Measurements from ENCODE around the gene SNRNP35. TPM values are rescaled to one million over a fixed set of nuclear protein-coding genes. Genes with fewer than 3 reads are reported as not detected.

Gene SNRNP35
- total and polyA plus RNA-seq, 4 donors, result 9.0 to 13.3 (median 11.1) TPM

DNA sequence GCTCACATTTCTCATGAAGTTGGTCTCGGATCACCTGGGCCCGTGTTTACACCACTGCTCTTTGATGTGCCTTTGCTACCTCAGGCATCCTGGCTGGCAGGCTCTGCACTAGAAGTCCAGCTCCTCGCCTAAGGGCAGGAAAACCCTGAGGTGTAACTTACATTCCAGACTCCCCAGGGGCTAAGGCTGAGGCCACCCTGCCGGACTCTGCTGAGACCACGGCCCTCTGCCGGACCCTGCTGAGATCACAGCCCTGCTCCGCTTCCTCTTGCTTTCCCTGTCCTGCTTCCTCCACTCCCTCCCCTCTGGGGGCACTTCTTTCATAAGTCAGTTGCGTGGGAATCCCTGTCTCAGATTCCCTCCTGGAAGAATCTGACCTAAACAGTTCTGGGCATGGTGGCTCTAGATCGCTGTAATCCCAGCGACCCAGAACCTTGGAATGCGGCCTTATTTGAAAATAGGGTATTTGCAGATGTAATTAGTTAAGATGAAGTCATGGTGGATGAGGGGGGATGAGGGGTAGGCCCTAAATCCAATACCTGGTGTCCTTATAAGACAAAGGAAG, 58.4 kb downstream of the SNRNP35 start (continued):
- no peak for TF ChIP-seq REST (IDR thresholded peaks at IDR 0.05)

Small RNA genes within 50 kb of the gene (small RNA-seq; reads per million reads assigned to genes)
- not detected for gene AC145423.2

Other genes starting within 250 kb of the SNRNP35 start
- gene MPHOSPH9, start 225.0 kb upstream of the SNRNP35 start, total RNA-seq, result 10 to 100 TPM; 49.8 to 51.0 TPM
- 10 to 100 TPM in 1 of 2 donors, 1 to 10 TPM in 1; 4.9 to 15.6 TPM for gene MPHOSPH9, start 225.0 kb upstream of the SNRNP35 start, polyA plus RNA-seq
- gene MTRFR, start 224.7 kb upstream of the SNRNP35 start, total RNA-seq, result 10 to 100 TPM in 1 of 2 donors, 1 to 10 TPM in 1; 9.5 to 15.2 TPM
- 10 to 100 TPM in 1 of 2 donors, 1 to 10 TPM in 1; 5.7 to 12.6 TPM for gene MTRFR, start 224.7 kb upstream of the SNRNP35 start, polyA plus RNA-seq
- 10 to 100 TPM; 16.1 to 26.2 TPM for gene CDK2AP1, start 186.3 kb upstream of the SNRNP35 start, total RNA-seq
- 10 to 100 TPM; 19.0 to 32.2 TPM for gene CDK2AP1, start 186.3 kb upstream of the SNRNP35 start, polyA plus RNA-seq
- gene SBNO1, start 93.3 kb upstream of the SNRNP35 start, total RNA-seq, result 10 to 100 TPM; 13.1 to 19.8 TPM
- gene SBNO1, start 93.3 kb upstream of the SNRNP35 start, polyA plus RNA-seq, result 1 to 10 TPM; 4.0 to 7.8 TPM
- 10 to 100 TPM; 13.8 to 49.0 TPM for gene KMT5A, start 74.0 kb upstream of the SNRNP35 start, total RNA-seq
- 10 to 100 TPM in 1 of 2 donors, 1 to 10 TPM in 1; 4.7 to 10.1 TPM for gene KMT5A, start 74.0 kb upstream of the SNRNP35 start, polyA plus RNA-seq
- gene RILPL2, start 21.5 kb upstream of the SNRNP35 start, total RNA-seq, result 1 to 10 TPM; 1.8 TPM
- 1 to 10 TPM; 2.1 TPM for gene RILPL2, start 21.5 kb upstream of the SNRNP35 start, polyA plus RNA-seq
- 1 to 10 TPM; 1.5 to 2.6 TPM for gene RILPL1, start 75.6 kb downstream of the SNRNP35 start, total RNA-seq
- gene RILPL1, start 75.6 kb downstream of the SNRNP35 start, polyA plus RNA-seq, result 1 to 10 TPM; 1.3 to 2.7 TPM
- 100 to 1,000 TPM; 200 to 369 TPM for gene TMED2, start 126.4 kb downstream of the SNRNP35 start, total RNA-seq
- 100 to 1,000 TPM; 149 to 253 TPM for gene TMED2, start 126.4 kb downstream of the SNRNP35 start, polyA plus RNA-seq
- gene DDX55, start 144.0 kb downstream of the SNRNP35 start, total RNA-seq, result 10 to 100 TPM in 1 of 2 donors, 1 to 10 TPM in 1; 8.1 to 13.4 TPM
- gene DDX55, start 144.0 kb downstream of the SNRNP35 start, polyA plus RNA-seq, result 10 to 100 TPM in 1 of 2 donors, 1 to 10 TPM in 1; 6.9 to 11.2 TPM
- 10 to 100 TPM; 15.1 to 34.5 TPM for gene EIF2B1, start 175.5 kb downstream of the SNRNP35 start, total RNA-seq
- 10 to 100 TPM; 14.0 to 19.0 TPM for gene EIF2B1, start 175.5 kb downstream of the SNRNP35 start, polyA plus RNA-seq
- gene GTF2H3, start 175.7 kb downstream of the SNRNP35 start, total RNA-seq, result 10 to 100 TPM; 18.1 to 18.3 TPM
- gene GTF2H3, start 175.7 kb downstream of the SNRNP35 start, polyA plus RNA-seq, result 1 to 10 TPM; 5.8 to 8.4 TPM
- 1 to 10 TPM; 1.5 to 1.9 TPM for gene TCTN2, start 213.0 kb downstream of the SNRNP35 start, total RNA-seq
- under 1 TPM; 0.38 to 0.80 TPM for gene TCTN2, start 213.0 kb downstream of the SNRNP35 start, polyA plus RNA-seq